Hepatocyte (in vitro differentiated cells): ENCODE results near the gene ARL1.

Source experiments
- CTCF ChIP-seq: fragments of 200-600 bp; sonication (generic); IDR thresholded peaks from 2 replicates; pipeline ENCODE4 v1.5.1; 2016; ENCODE audit warnings: antibody characterized with exemption, mild to moderate bottlenecking; ENCODE audit not compliant: poor library complexity
- EZH2 ChIP-seq: fragments of 200-600 bp; sonication (generic); IDR thresholded peaks from 2 replicates; pipeline ENCODE4 v1.6.1; 2016; ENCODE audit warnings: antibody characterized with exemption, mild to moderate bottlenecking, borderline replicate concordance
- EZH2phosphoT487 ChIP-seq: fragments of 200-600 bp; sonication (generic); IDR thresholded peaks from one replicate; pipeline ENCODE4 v1.6.1; 2018; ENCODE audit warnings: antibody characterized with exemption, mild to moderate bottlenecking, low read depth, moderate library complexity; ENCODE audit not compliant: unreplicated experiment, severe bottlenecking

- no peak for TF ChIP-seq CTCF
- TF ChIP-seq EZH2, result no peak
- no peak for TF ChIP-seq EZH2phosphoT487
These were observed 35.1 kb downstream of the ARL1 start for GRCh38 chr12:101372431-101372830.
